NCI-H82 treated with DMSO at 0.1 percent for 48 hours (cell line): ENCODE data around the gene GPATCH8.
"Not testable (repeated sequence)": the region's sequence is repeated elsewhere in the genome, so short reads cannot be mapped to it uniquely, and the experiment has no call there.

Experiments
- DNase-seq: peaks from one replicate; lab custom pipeline; 2025; ENCODE audit not compliant: unreplicated experiment; lab: John Stamatoyannopoulos, UW

GPATCH8 gene

GRCh38 chr17:44398692-44399691, 104.2 kb downstream of the GPATCH8 start:
- no peak for DNase-seq

- no peak for DNase-seq
Observed at GRCh38 chr17:44397479-44398440, 105.4 kb downstream of the GPATCH8 start.

- no peak for DNase-seq
Observed at GRCh38 chr17:44396946-44397345, 106.3 kb downstream of the GPATCH8 start.

- DNase-seq, result no peak
Observed at GRCh38 chr17:44394833-44395232, 108.4 kb downstream of the GPATCH8 start.

GRCh38 chr17:44394112-44394511, 109.1 kb downstream of the GPATCH8 start:
- DNase-seq, result not testable (repeated sequence)

- DNase-seq, result no peak
Observed at GRCh38 chr17:44390250-44390870, 112.8 kb downstream of the GPATCH8 start.

- DNase-seq, result no peak
Observed at GRCh38 chr17:44389723-44390202, 113.4 kb downstream of the GPATCH8 start.

- DNase-seq, result no peak
Observed at GRCh38 chr17:44389281-44389680, 113.9 kb downstream of the GPATCH8 start, which contains the start of gene ITGA2B. Gene ITGA2B, minus strand, starts transcription at chr17:44389649. Its CDS starts 176 bp downstream, at chr17:44389473.

- DNase-seq, result no peak
Observed at GRCh38 chr17:44387804-44388203, 115.4 kb downstream of the GPATCH8 start.

- DNase-seq, result no peak
Observed at GRCh38 chr17:44386182-44386525, 117.1 kb downstream of the GPATCH8 start.

GRCh38 chr17:44385287-44386181, 117.7 kb downstream of the GPATCH8 start:
- DNase-seq, result peak; percentile 89

- DNase-seq, result no peak
Observed at GRCh38 chr17:44384823-44385286, 118.4 kb downstream of the GPATCH8 start.

- DNase-seq, result no peak
Observed at GRCh38 chr17:44384281-44384822, 118.9 kb downstream of the GPATCH8 start.

GRCh38 chr17:44383861-44384260, 119.3 kb downstream of the GPATCH8 start:
- no peak for DNase-seq

GRCh38 chr17:44383363-44383762, 119.8 kb downstream of the GPATCH8 start:
- no peak for DNase-seq

GRCh38 chr17:44382917-44383316, 120.3 kb downstream of the GPATCH8 start:
- DNase-seq, result no peak

GRCh38 chr17:44381810-44382305, 121.3 kb downstream of the GPATCH8 start:
- DNase-seq, result no peak

- DNase-seq, result no peak
Observed at GRCh38 chr17:44380767-44381166, 122.4 kb downstream of the GPATCH8 start.

GRCh38 chr17:44379887-44380286, 123.3 kb downstream of the GPATCH8 start:
- no peak for DNase-seq
